ENCODE measurements around the gene SHROOM2. TPM values are rescaled to one million over a fixed set of nuclear protein-coding genes. Genes with fewer than 3 reads are reported as not detected.

The SHROOM2 gene
- total and polyA plus RNA-seq, 2 of the 4 experiments (the other 2 are of a cell fraction), result 8.1 to 14.2 TPM

DNA sequence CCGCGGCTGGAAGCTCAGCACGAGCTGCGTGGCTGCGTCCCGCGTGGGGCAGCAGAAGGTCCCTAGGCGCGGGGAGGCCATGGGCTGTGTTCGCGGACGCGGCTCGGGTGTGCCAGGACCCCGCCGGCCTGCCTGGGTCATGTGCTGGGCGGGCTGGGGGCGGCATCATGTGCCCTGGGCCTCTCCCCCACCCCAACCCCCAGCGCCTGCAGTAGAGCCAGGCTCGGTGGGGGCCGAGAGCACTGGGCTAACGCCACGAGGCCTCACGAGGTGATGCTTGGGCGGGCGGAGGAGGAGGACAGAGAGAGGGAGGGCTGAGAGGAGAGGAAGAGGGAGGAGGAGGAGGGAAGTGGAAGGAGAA is 20.5 kb upstream of the SHROOM2 start, which contains the start of gene GPR143:
GPR143 (minus strand) TSS at position 111 of the 361 bp plus-strand sequence; CDS start at position 81, 30 bp downstream.
- WGBS, 2 experiments (ENCODE audit: extremely low coverage in 2 of 2, insufficient read length in 1 of 2), result 14% methylated on average over 4 of the region's 26 CpGs; no CpG with 5 or more reads in 1 of the 2 experiments
- Histone ChIP-seq H3K9ac (ENCODE audit: low read depth, low read length) (no peak within 1 kb of the TSS), H3K9me3 (ENCODE audit: control insufficient read depth, insufficient read depth, low read length) (peaks cover 3% of the 10 kb centered on the region), H3K4me3 (ENCODE audit: insufficient read depth, low read depth, low read length) (no peak within 1 kb of the TSS), H3K27me3 (ENCODE audit: control insufficient read depth, insufficient read depth, low read length) (peaks cover 15% of the 10 kb centered on the region), H3K79me1 (ENCODE audit: low read depth in 1 of 2, low read length in 2 of 2) (no peaks in the 10 kb centered on the region), H3K4ac (ENCODE audit: low read depth, low read length) (no peak within 1 kb of the TSS), H2BK20ac (ENCODE audit: low read depth, low read length) (no peak within 1 kb of the TSS), H2BK120ac (ENCODE audit: low read depth, low read length) (no peak within 1 kb of the TSS), H4K5ac (ENCODE audit: low read depth, low read length) (no peak within 1 kb of the TSS), H4K8ac (ENCODE audit: low read depth in 2 of 2, low read length in 2 of 2) (no peak within 1 kb of the TSS), H2AFZ (replicated peaks; ENCODE audit: low read length, poor library complexity) (no peak within 1 kb of the TSS), H3K56ac (ENCODE audit: extremely low read depth, insufficient read depth, low read length) (no peak within 1 kb of the TSS), H3K18ac (ENCODE audit: low read depth, low read length) (no peak within 1 kb of the TSS), H4K20me1 (ENCODE audit: insufficient read depth, low read length) (no peaks in the 10 kb centered on the region), H3K23ac (ENCODE audit: low read depth, low read length) (no peak within 1 kb of the TSS), H2AK9ac (replicated peaks; ENCODE audit: low read depth, low read length, poor library complexity) (no peak within 1 kb of the TSS), H2AK5ac (ENCODE audit: low read depth, low read length) (no peak within 1 kb of the TSS), H3K14ac (replicated peaks; ENCODE audit: low read depth, low read length) (no peak within 1 kb of the TSS), H2BK5ac (ENCODE audit: low read depth, low read length, poor library complexity, severe bottlenecking) (no peak within 1 kb of the TSS), H4K91ac (ENCODE audit: insufficient read depth, low read depth, low read length) (no peak within 1 kb of the TSS), H3K4me2 (ENCODE audit: low read depth, low read length) (no peak within 1 kb of the TSS), H3K4me1 (ENCODE audit: control insufficient read depth, insufficient read depth, low read length) (no peaks in the 10 kb centered on the region), H3K9me1 (ENCODE audit: insufficient read depth, low read length) (no peaks in the 10 kb centered on the region), H3K27ac (ENCODE audit: insufficient read depth, low read length) (no peak within 1 kb of the TSS), H3K36me3 (ENCODE audit: control insufficient read depth, insufficient read depth, low read length) (no peaks in the 10 kb centered on the region), H2BK15ac (ENCODE audit: low read depth, low read length) (no peak within 1 kb of the TSS)
- intact Hi-C loops (cut with micrococcal nuclease) (no loop called here), dilution Hi-C loops (cut with HindIII; ENCODE audit: low sequenced_read_pairs, unreplicated experiment) (no loop called here), in situ Hi-C loops (cut with MboI; ENCODE audit: low sequenced_read_pairs) (no loop called here)
- DNase-seq (no peak), ATAC-seq (ENCODE audit: low read depth) (no peak)
- CTCF ChIA-PET, result no interaction called here
- POLR2A ChIA-PET (ENCODE audit: unreplicated experiment), result no interaction called here
- BruUV-seq (replicated peaks), result no TSS peak
- no peak for TF ChIP-seq RAD21 (IDR thresholded peaks at IDR 0.05; ENCODE audit: low read length)
- TF ChIP-seq BHLHE40 (IDR thresholded peaks at IDR 0.05; ENCODE audit: low read depth, low read length), result no peak
- no peak for TF ChIP-seq MXI1 (IDR thresholded peaks at IDR 0.05; ENCODE audit: borderline replicate concordance, low read depth, low read length)
- TF ChIP-seq CHD1 (IDR thresholded peaks at IDR 0.05; ENCODE audit: low read depth, low read length), result no peak
- TF ChIP-seq MAZ (IDR thresholded peaks at IDR 0.05; ENCODE audit: borderline replicate concordance, low read depth, low read length), result no peak
- TF ChIP-seq MAFK (IDR thresholded peaks at IDR 0.05; ENCODE audit: low read depth, low read length), result no peak
- TF ChIP-seq, protein P1, sequence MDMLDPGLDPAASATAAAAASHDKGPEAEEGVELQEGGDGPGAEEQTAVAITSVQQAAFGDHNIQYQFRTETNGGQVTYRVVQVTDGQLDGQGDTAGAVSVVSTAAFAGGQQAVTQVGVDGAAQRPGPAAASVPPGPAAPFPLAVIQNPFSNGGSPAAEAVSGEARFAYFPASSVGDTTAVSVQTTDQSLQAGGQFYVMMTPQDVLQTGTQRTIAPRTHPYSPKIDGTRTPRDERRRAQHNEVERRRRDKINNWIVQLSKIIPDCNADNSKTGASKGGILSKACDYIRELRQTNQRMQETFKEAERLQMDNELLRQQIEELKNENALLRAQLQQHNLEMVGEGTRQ (IDR thresholded peaks at IDR 0.05; ENCODE audit: low read depth, low read length), result no peak
- no peak for TF ChIP-seq RFX5 (IDR thresholded peaks at IDR 0.05; ENCODE audit: low read depth, low read length)
- TF ChIP-seq RCOR1 (IDR thresholded peaks at IDR 0.05; ENCODE audit: insufficient replicate concordance, low read length), result no peak
- no peak for TF ChIP-seq SMC3 (IDR thresholded peaks at IDR 0.05; ENCODE audit: low read depth, low read length)
- TF ChIP-seq, protein P2, sequence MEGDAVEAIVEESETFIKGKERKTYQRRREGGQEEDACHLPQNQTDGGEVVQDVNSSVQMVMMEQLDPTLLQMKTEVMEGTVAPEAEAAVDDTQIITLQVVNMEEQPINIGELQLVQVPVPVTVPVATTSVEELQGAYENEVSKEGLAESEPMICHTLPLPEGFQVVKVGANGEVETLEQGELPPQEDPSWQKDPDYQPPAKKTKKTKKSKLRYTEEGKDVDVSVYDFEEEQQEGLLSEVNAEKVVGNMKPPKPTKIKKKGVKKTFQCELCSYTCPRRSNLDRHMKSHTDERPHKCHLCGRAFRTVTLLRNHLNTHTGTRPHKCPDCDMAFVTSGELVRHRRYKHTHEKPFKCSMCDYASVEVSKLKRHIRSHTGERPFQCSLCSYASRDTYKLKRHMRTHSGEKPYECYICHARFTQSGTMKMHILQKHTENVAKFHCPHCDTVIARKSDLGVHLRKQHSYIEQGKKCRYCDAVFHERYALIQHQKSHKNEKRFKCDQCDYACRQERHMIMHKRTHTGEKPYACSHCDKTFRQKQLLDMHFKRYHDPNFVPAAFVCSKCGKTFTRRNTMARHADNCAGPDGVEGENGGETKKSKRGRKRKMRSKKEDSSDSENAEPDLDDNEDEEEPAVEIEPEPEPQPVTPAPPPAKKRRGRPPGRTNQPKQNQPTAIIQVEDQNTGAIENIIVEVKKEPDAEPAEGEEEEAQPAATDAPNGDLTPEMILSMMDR (conservative IDR thresholded peaks at IDR 0.05; ENCODE audit: low read depth, low read length), result no peak
